NT2/D1 (cell line): ENCODE measurements around the gene TMEM117.

Experiments
- YY1 ChIP-seq: IDR thresholded peaks from 2 replicates; pipeline ENCODE4 v1.6.1; 2011; ENCODE audit not compliant: insufficient read length, insufficient read depth
- ZNF274 ChIP-seq: IDR thresholded peaks from 2 replicates; pipeline ENCODE4 v1.6.1; 2011; ENCODE audit warnings: mild to moderate bottlenecking, low read depth, low read length

DNA sequence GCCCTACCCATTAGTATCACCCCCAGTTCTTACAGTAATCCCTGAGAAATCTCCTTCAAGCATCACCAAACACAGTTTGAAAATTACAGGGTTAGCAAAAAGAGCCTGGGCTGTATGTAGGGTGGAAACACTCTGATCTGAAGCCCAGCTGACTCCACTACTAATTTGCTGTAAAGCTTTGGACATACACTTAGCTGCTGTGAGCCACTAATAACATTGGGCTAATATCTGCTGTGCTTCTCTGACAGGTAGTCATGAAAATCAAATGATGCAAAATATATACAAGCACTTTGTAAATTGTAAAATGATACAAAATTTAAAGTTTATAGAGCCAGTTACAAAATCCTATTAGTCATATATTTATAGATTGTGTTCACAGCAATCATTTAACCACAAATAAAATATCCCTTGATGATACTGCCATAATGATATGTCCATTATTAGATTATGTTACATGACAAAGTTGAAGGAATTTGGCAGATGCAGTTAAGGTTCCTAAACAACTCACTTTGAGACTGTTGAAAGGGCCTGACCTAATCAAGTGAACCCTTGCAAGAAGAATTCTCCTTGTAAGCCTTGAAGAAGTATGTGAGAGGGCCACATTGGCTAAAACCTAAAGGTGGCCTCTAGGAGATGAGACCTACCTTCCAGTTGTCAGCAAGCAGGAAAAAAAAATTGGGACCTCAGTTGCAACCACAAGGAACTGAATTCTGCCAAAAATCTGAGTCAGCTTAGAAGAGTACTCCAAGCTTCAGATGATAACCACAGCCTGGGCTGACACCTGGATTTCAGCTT, 48.8 kb upstream of the TMEM117 start:
- TF ChIP-seq ZNF274 (no peak), YY1 (no peak)
